HG03196 (cell line): ENCODE measurements around the gene ABTB2.

Experiments used
- ATAC-seq: cut with Tn5 transposase; IDR thresholded peaks from one replicate; pipeline ENCODE4 v1.9.1; 2021; ENCODE audit not compliant: unreplicated experiment

Gene ABTB2

DNA sequence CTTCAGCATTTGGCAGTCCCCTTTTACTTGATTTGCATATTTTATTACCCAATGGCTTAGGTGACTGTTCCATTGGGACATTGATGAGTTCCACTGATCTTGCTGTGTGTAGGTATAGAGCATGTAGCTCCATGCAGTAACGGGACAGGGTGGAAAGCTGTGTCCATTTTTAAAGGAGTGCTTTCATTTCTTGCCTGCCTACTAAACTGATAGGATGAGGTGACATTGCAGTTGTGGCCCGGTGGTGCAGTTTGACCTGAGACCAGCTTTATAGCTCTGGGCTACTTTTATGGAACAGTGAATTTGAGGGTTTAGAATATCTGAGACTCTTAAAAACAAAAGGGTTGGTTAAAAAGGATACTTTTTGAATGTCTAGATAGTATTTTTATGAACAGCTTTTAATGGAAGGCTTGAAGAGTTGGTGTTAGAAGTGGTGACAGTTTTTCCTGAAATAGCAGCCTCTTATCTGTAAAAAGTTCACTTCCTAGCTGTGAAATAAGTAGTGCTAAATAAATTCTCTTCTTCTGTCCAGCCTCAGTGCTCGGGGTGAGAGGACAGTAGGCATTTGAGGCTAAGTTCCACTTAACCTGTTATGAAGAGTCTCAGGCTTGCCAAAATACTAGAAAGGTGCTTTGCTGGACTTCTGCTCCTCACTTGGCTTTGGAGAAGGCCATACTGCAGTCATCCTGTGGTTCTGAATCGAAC is 225.4 kb downstream of the ABTB2 start:
- no peak for ATAC-seq

GRCh38 chr11:34128824-34129223 is 229.0 kb downstream of the ABTB2 start:
- no peak for ATAC-seq

DNA sequence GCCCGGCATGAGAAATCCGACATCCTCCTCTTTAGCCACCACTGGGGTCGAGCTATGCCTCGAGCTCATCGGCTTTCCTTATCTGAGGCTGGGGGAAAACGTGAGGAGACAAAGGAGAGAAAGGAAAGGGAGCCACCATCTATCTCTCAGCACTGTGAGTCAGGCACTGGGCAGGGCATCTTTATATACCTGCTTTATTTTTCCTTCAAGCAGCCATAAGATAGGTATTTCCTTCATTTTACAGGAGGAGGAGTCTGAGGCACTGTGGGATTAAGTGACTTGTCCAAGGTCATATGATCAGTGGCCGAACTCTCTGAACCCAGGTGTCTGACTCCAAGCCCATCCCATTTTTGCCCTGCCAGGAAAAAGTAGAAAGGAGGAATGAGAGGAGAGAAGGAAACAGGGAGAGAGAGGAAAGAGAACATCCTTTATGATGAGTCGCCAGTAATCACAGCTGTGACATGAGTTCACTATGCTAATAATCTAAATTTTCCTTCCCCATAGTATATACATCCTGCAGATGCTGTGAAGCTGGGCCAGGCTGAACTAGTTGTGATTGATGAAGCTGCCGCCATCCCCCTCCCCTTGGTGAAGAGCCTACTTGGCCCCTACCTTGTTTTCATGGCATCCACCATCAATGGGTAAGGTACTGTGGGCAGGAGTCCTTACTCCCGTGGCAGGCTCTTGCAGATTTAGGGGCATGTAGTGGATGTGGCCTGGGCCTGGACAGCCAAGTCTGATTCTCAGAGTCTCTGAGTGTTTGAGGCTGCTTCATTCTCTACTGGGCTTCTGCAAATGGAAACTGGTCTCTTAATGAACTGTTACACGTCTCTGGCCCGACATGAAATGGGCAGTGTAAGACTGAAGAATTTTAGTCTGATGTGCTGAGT is 230.6 kb downstream of the ABTB2 start:
- no peak for ATAC-seq

- ATAC-seq = no peak
These were observed 232.7 kb downstream of the ABTB2 start for GRCh38 chr11:34124885-34125668.

- ATAC-seq = no peak
These were observed 237.2 kb downstream of the ABTB2 start for GRCh38 chr11:34120651-34121050.

GRCh38 chr11:34114471-34114870 is 243.3 kb downstream of the ABTB2 start:
- no peak for ATAC-seq

DNA sequence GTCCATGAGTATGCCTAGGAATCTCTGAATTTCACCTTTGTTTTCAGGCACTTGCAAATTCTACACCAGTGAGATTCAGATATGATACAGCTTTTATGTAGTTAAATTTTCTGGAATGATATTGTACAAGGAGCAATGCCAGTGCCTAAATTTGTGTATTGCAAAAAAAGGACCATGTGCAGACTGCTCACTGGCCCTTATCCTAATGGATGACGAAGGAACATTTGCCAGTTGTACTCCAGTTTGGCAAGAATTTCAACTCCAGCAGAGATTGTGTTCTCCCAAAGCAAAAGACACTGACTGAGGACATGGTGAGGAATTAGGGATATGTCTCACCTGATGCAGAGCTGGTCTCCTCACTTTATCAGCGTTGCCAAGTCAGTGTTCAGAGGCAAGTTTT is 243.8 kb downstream of the ABTB2 start:
- no peak for ATAC-seq

- no peak for ATAC-seq
These were observed 246.0 kb downstream of the ABTB2 start for GRCh38 chr11:34111722-34112270.

GRCh38 chr11:34105957-34106504 is 251.8 kb downstream of the ABTB2 start:
- peak; percentile 8 for ATAC-seq

DNA sequence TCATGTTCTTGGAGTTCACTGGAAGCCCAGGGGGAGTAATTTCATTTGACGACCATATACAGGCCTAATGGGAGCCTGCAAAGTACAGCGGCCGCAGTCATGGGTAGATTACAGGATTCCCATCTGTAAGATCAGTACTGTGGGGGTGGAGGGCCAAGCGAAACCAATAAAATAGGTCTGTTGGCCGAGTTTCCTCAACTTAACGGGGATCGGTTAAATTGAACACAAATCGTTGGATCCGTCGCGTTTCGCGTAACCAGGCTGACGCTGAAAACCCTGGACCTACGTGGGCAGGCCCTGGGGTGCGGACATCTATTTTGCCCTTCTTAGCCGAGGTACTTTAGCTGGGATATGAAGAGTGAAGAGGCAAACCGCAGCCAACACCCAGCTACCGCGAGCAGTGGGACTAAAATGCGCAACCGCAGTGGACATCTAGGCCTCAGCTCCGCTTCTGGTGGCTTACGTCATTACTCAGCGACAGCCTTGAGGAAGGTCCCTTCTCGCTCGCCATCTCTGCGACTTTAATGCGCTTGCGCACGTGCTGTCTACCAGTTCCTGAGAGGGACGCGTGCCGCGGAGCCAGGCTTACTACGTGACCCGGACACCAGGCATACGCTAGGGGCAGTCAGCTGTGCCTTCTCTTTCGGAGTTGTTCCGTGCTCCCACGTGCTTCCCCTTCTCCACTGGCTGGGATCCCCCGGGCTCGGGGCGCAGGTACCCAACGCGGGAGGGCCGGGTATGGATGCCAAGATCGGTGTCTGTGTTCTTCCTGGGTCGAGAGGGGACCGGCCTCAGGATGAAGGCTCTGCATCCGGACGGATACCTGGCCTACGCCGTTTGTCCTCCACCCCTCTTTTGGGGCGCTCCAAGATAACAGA is 252.5 kb downstream of the ABTB2 start, which contains the start of gene NAT10:
TSS of gene NAT10 (plus strand) at position 551 of the 878 bp plus-strand sequence. CDS start 2,597 bp downstream, outside the sequence.
- ATAC-seq = peak; percentile 87

- ATAC-seq = no peak
These were observed 253.1 kb downstream of the ABTB2 start for GRCh38 chr11:34104680-34105078.
